Panc1 (cell line): ENCODE measurements around the gene KMT2E. TPM values are rescaled to one million over a fixed set of nuclear protein-coding genes. Genes with fewer than 3 reads are reported as not detected.

Experiments used
- ATAC-seq: fragments of 200-7000 bp; cut with Tn5 transposase; 2 replicates; pipeline ENCODE4 v1.9.1; 2020; ENCODE audit warnings: mild to moderate bottlenecking, moderate library complexity
- BruUV-seq: library from RNA; stranded (reverse); fragments of 400-500 nt; replicated peaks from 2 replicates; lab custom pipeline; 2021; lab: Mats Ljungman, UMichigan
- CTCF ChIA-PET: fragments of 300-600 bp; sonication (Branson Sonifier 250); formaldehyde crosslinking; loops from one replicate; lab custom pipeline; 2022; ENCODE audit warnings: antibody characterized with exemption; lab: Charles Lee
- POLR2A ChIA-PET: fragments of 300-600 bp; sonication (Branson Sonifier 250); formaldehyde crosslinking; loops from one replicate; lab custom pipeline; 2022; ENCODE audit warnings: antibody characterized with exemption; lab: Charles Lee
- DNase-seq: peaks from one replicate; pipeline ENCODE4 v3.0.0-alpha.2; 2010; ENCODE audit warnings: low read depth, low spot score
- H3K27ac ChIP-seq: 2 replicates; pipeline ENCODE4 v1.5.1; 2011; ENCODE audit warnings: mild to moderate bottlenecking, low read length, inconsistent platforms
- H3K27me3 ChIP-seq: fragments of 200-500 bp; sonication (Bioruptor generic); 2 replicates; pipeline ENCODE4 v1.6.0; 2014; ENCODE audit warnings: low read length, inconsistent platforms; ENCODE audit not compliant: control insufficient read depth, insufficient read depth
- H3K36me3 ChIP-seq: fragments of 200-500 bp; sonication (Bioruptor generic); 2 replicates; pipeline ENCODE4 v1.5.1; 2014; ENCODE audit warnings: inconsistent platforms, mild to moderate bottlenecking, low read length, moderate library complexity; ENCODE audit not compliant: control insufficient read depth, insufficient read depth
- H3K4me1 ChIP-seq: 2 replicates; pipeline ENCODE4 v1.5.1; 2011; ENCODE audit warnings: inconsistent platforms, mild to moderate bottlenecking, low read length, moderate library complexity; ENCODE audit not compliant: control insufficient read depth, insufficient read depth
- H3K4me3 ChIP-seq, 2 experiments: 2 replicates each; pipeline ENCODE4 v1.5.1; 2011 to 2012; ENCODE audit warnings: low read depth in 2 of 2, low read length in 2 of 2, mild to moderate bottlenecking in 2 of 2, inconsistent platforms in 1 of 2, moderate library complexity in 1 of 2
- H3K9me3 ChIP-seq: fragments of 200-500 bp; sonication (Bioruptor generic); 2 replicates; pipeline ENCODE4 v1.5.1; 2014; ENCODE audit warnings: low read depth, mild to moderate bottlenecking, inconsistent platforms, low read length, moderate library complexity; ENCODE audit not compliant: control insufficient read depth, insufficient read depth
- CTCF ChIP-seq: fragments of 450-650 bp; IDR thresholded peaks from 2 replicates; pipeline ENCODE4 v1.5.1; 2017; ENCODE audit warnings: mild to moderate bottlenecking
- POLR2AphosphoS5 ChIP-seq: IDR thresholded peaks from 2 replicates; pipeline ENCODE4 v1.6.1; 2012; ENCODE audit warnings: mild to moderate bottlenecking, low read depth, low read length, moderate library complexity
- REST ChIP-seq, 2 experiments: IDR thresholded peaks; 2 replicates each; pipeline ENCODE4 v1.6.1; 2011 to 2012; ENCODE audit warnings: low read depth in 2 of 2, control low read depth in 1 of 2, low read length in 1 of 2, mild to moderate bottlenecking in 1 of 2, moderate library complexity in 1 of 2; ENCODE audit not compliant: insufficient read depth in 1 of 2
- SIN3A ChIP-seq: IDR thresholded peaks from 2 replicates; pipeline ENCODE4 v1.6.1; 2012; ENCODE audit warnings: low read depth, mild to moderate bottlenecking, low read length, moderate library complexity, borderline replicate concordance; ENCODE audit not compliant: insufficient read depth
- TCF7L2 ChIP-seq: IDR thresholded peaks from 2 replicates; pipeline ENCODE4 v1.6.1; 2011; ENCODE audit warnings: mild to moderate bottlenecking, low read depth, low read length, inconsistent platforms
- in situ Hi-C: cut with HindIII; loops from 2 replicates; pipeline ENCODE4 v1.10.0; 2016; ENCODE audit warnings: low sequenced_read_pairs, low pct_unique_long_range_greater_than_20kb
- intact Hi-C: fragments of 100-400 bp; cut with micrococcal nuclease; formaldehyde crosslinking; loops from one replicate; pipeline ENCODE4 v1.10.0; 2022; ENCODE audit not compliant: unreplicated experiment
- total RNA-seq: library from RNA; stranded (reverse); gene quantifications from one replicate; pipeline ENCODE4 v1.2.1, GENCODE V29; 2021; ENCODE audit not compliant: unreplicated experiment

The KMT2E gene
- total RNA-seq, 1 experiment from 2014 or later = 51.4 TPM

- DNase-seq = peak; percentile 85
- H3K9me3 ChIP-seq = no peaks in the 10 kb centered on the region
- POLR2A ChIA-PET = interaction anchor here (0.6 to 1.0 kb wide), 6 partner anchors 23 to 242 kb away, joined by 3 to 8 read pairs (median 4); partner anchors contain the start of gene KMT2E
- H3K36me3 ChIP-seq = no peaks in the 10 kb centered on the region; the same call in none of the 2 replicates
- in situ Hi-C loops (no loop called here), intact Hi-C loops (loop anchor here (10.0 kb wide), 1 partner anchor 71 kb away; no protein-coding TSS in a partner anchor)
- H3K27ac ChIP-seq = peak overlapping the region; percentile 99
- peak overlapping the region; percentile 71 to 80 for H3K4me3 ChIP-seq
- TF ChIP-seq TCF7L2 (peak; percentile 44; the same call in 1 of the 2 replicates), SIN3A (peak; percentile 90; the same call in 1 of the 2 replicates), REST (IDR thresholded peaks at IDR 0.05; ENCODE audit: insufficient read depth in 1 of 2, low read depth in 2 of 2, low read length in 1 of 2) (no peak), CTCF (peak; percentile 60), POLR2AphosphoS5 (peak; percentile 98)
- ATAC-seq = peak; percentile 97
- CTCF ChIA-PET = interaction anchor here (0.7 kb wide), 1 partner anchor 58 kb away, joined by 3 read pairs; no protein-coding TSS in a partner anchor
- H3K27me3 ChIP-seq = no peaks in the 10 kb centered on the region
- TSS peak; percentile 99 for BruUV-seq
- H3K4me1 ChIP-seq = peaks cover 87% of the 10 kb centered on the region
Measured at GRCh38 chr7:104983578-104984539, 30.1 kb upstream of the KMT2E start.

GRCh38 chr7:104984585-104985258 is 29.3 kb upstream of the KMT2E start:
- peaks cover 78% of the 10 kb centered on the region for H3K4me1 ChIP-seq
- in situ Hi-C loops (no loop called here), intact Hi-C loops (loop anchor here (10.0 kb wide), 1 partner anchor 70 kb away; no protein-coding TSS in a partner anchor)
- H3K36me3 ChIP-seq = no peaks in the 10 kb centered on the region; the same call in none of the 2 replicates
- H3K27ac ChIP-seq = peak overlapping the region; percentile 99
- ATAC-seq (no peak), DNase-seq (no peak)
- no peaks in the 10 kb centered on the region for H3K27me3 ChIP-seq
- TF ChIP-seq REST (IDR thresholded peaks at IDR 0.05; ENCODE audit: insufficient read depth in 1 of 2, low read depth in 2 of 2, low read length in 1 of 2) (no peak), POLR2AphosphoS5 (no peak), CTCF (no peak), SIN3A (no peak), TCF7L2 (no peak)
- POLR2A ChIA-PET = interaction anchor here (0.7 to 1.0 kb wide), 3 partner anchors 23 to 34 kb away, joined by 5 to 8 read pairs (median 5); partner anchors contain the start of gene KMT2E
- no TSS peak for BruUV-seq
- CTCF ChIA-PET = no interaction called here
- H3K4me3 ChIP-seq = peak overlapping the region; percentile 71 to 80
- H3K9me3 ChIP-seq = no peaks in the 10 kb centered on the region
